Neural cell (in vitro differentiated cells): Measurements from ENCODE around the gene UTRN. TPM values are rescaled to one million over a fixed set of nuclear protein-coding genes. Genes with fewer than 3 reads are reported as not detected.

Experiments
- H2AFZ ChIP-seq: fragments of 200-600, 300-800 bp; sonication (generic), shearing (Covaris generic); 2 replicates; pipeline ENCODE4 v1.6.0; 2014; ENCODE audit warnings: low read depth, mild to moderate bottlenecking, antibody characterized with exemption, low read length, moderate library complexity
- H3F3A ChIP-seq: fragments of 200-600 bp; shearing (Covaris generic); 2 replicates; pipeline ENCODE4 v1.6.1; 2016; ENCODE audit warnings: mild to moderate bottlenecking, moderate library complexity, mixed read lengths, antibody characterized with exemption, low read length; ENCODE audit not compliant: insufficient read depth, poor library complexity, severe bottlenecking
- H3K27ac ChIP-seq: fragments of 200-600, 300-800 bp; sonication (generic), shearing (Covaris generic); 2 replicates; pipeline ENCODE4 v1.5.1; 2014; ENCODE audit warnings: mild to moderate bottlenecking, low read length, moderate library complexity
- H3K27me3 ChIP-seq: fragments of 300-800, 200-600 bp; sonication (generic), shearing (Covaris generic); 2 replicates; pipeline ENCODE4 v1.6.0; 2014; ENCODE audit warnings: mild to moderate bottlenecking, low read depth, low read length, moderate library complexity; ENCODE audit not compliant: insufficient read depth
- H3K36me3 ChIP-seq: fragments of 300-800, 200-600 bp; sonication (generic), shearing (Covaris generic); 2 replicates; pipeline ENCODE4 v1.5.1; 2014; ENCODE audit warnings: mild to moderate bottlenecking, antibody characterized with exemption, low read length, moderate library complexity; ENCODE audit not compliant: insufficient read depth
- H3K4me2 ChIP-seq: fragments of 300-800, 200-600 bp; sonication (generic), shearing (Covaris generic); 2 replicates; pipeline ENCODE4 v1.6.0; 2014; ENCODE audit warnings: mild to moderate bottlenecking, low read length
- H3K4me3 ChIP-seq: fragments of 300-800, 200-600 bp; sonication (generic), shearing (Covaris generic); 2 replicates; pipeline ENCODE4 v1.5.1; 2014; ENCODE audit warnings: mild to moderate bottlenecking, low read length, moderate library complexity
- H3K79me2 ChIP-seq: fragments of 200-600 bp; shearing (Covaris generic); replicated peaks from 2 replicates; pipeline ENCODE4 v1.6.0; 2014; ENCODE audit warnings: mild to moderate bottlenecking, low read length, moderate library complexity; ENCODE audit not compliant: insufficient read depth
- H3K9ac ChIP-seq: fragments of 300-800, 200-600 bp; sonication (generic), shearing (Covaris generic); 2 replicates; pipeline ENCODE4 v1.6.1; 2016; ENCODE audit warnings: mild to moderate bottlenecking, low read length, mixed read lengths
- H3K9me2 ChIP-seq: fragments of 200-600 bp; shearing (Covaris generic); 2 replicates; pipeline ENCODE4 v1.6.1; 2016; ENCODE audit warnings: mild to moderate bottlenecking, low read length, mixed read lengths; ENCODE audit not compliant: insufficient read depth
- H3K9me3 ChIP-seq: fragments of 200-600, 300-800 bp; sonication (generic), shearing (Covaris generic); 2 replicates; pipeline ENCODE4 v1.6.1; 2016; ENCODE audit warnings: mild to moderate bottlenecking, mixed run types, low read length, moderate library complexity, mixed read lengths
- H4K20me1 ChIP-seq: fragments of 200-600 bp; shearing (Covaris generic); 2 replicates; pipeline ENCODE4 v1.6.1; 2016; ENCODE audit warnings: mild to moderate bottlenecking, mixed run types; ENCODE audit not compliant: insufficient read depth
- EP300 ChIP-seq: fragments of 450-650 bp; conservative IDR thresholded peaks from 2 replicates; pipeline ENCODE4 v1.6.1; 2014; ENCODE audit warnings: antibody characterized with exemption, mild to moderate bottlenecking, moderate library complexity; ENCODE audit not compliant: poor library complexity, severe bottlenecking
- EZH2 ChIP-seq: fragments of 200-600, 300-800 bp; shearing (Covaris generic), sonication (generic); IDR thresholded peaks from 2 replicates; pipeline ENCODE4 v1.6.1; 2014; ENCODE audit warnings: antibody characterized with exemption, low read length, borderline replicate concordance, mild to moderate bottlenecking; ENCODE audit not compliant: insufficient read depth, poor library complexity, severe bottlenecking
- POLR2AphosphoS5 ChIP-seq: IDR thresholded peaks from 2 replicates; pipeline ENCODE4 v1.6.1; 2012
- RAD21 ChIP-seq: fragments of 450-650 bp; conservative IDR thresholded peaks from 2 replicates; pipeline ENCODE4 v1.6.1; 2014; ENCODE audit warnings: antibody characterized with exemption, mild to moderate bottlenecking, moderate library complexity
- SMC3 ChIP-seq: fragments of 450-650 bp; conservative IDR thresholded peaks from 2 replicates; pipeline ENCODE4 v1.6.1; 2014; ENCODE audit warnings: antibody characterized with exemption, mild to moderate bottlenecking, moderate library complexity; ENCODE audit not compliant: poor library complexity
- TAF1 ChIP-seq: IDR thresholded peaks from 2 replicates; pipeline ENCODE4 v1.6.1; 2012; ENCODE audit warnings: low read depth
- polyA plus RNA-seq: library from polyadenylated mRNA; depleted of rRNA; stranded (reverse); fragments of >200 nt; gene quantifications from 2 replicates; pipeline ENCODE4 v1.2.3, GENCODE V29; 2014
- TF ChIP-seq, protein P1 (sequence below): fragments of 450-650 bp; IDR thresholded peaks from 2 replicates; pipeline ENCODE4 v1.5.1; 2014; ENCODE audit warnings: antibody characterized with exemption, mild to moderate bottlenecking, moderate library complexity; ENCODE audit not compliant: poor library complexity, severe bottlenecking
- TF ChIP-seq, protein P2 (sequence below): IDR thresholded peaks from 2 replicates; pipeline ENCODE4 v1.6.1; 2012; ENCODE audit warnings: borderline replicate concordance

UTRN gene
- polyA plus RNA-seq, 1 donor from 2014 or later, result 5.2 TPM

DNA sequence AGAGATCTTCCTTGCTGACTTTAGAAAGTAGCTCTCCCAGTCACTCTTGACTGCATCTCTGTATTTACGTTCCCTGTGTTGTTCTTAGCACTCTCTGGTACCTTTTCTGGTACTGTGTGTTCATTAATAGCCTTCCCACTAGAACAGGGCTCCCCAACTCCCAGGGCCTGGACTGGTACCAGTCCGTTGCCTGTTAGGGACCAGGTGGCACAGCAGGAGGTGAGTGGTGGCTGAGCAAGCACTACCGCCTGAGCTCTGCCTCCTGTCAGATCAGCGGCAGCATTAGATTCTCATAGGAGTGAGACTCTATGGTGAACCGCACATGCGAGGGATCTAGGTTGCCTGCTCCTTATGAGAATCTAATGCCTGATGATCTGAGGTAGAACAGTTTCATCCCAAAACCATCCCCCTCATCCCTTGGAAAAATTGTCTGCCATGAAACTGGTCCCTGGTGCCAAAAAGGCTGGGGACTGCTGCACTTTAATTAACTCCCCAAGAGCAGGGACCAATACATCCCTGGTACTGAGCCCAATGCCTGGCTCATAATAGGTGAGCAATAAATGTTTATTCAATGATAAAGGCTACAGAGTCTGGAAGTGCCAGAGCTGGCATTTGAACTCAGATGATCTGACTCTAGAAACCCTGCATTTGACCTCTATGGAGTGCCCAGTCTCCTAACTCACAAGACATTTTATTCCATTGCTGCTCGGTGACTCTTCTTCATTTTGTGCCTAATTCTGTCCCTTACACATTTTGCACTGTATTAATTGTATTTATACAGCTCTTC, 11.0 kb downstream of the UTRN start:
- Histone ChIP-seq H4K20me1 (no peaks in the 10 kb centered on the region), H3K4me3 (no peak overlapping the region), H2AFZ (no peak overlapping the region), H3K27ac (no peak overlapping the region), H3K27me3 (no peaks in the 10 kb centered on the region), H3K9me2 (no peaks in the 10 kb centered on the region), H3F3A (no peaks in the 10 kb centered on the region), H3K79me2 (no peaks in the 10 kb centered on the region), H3K4me2 (no peak overlapping the region), H3K9me3 (no peaks in the 10 kb centered on the region), H3K9ac (no peak overlapping the region), H3K36me3 (no peaks in the 10 kb centered on the region)
- no peak for TF ChIP-seq POLR2AphosphoS5
- no peak for TF ChIP-seq SMC3
- no peak for TF ChIP-seq EZH2
- TF ChIP-seq TAF1, result no peak
- TF ChIP-seq EP300, result no peak
- TF ChIP-seq RAD21, result no peak
- TF ChIP-seq, protein P1, sequence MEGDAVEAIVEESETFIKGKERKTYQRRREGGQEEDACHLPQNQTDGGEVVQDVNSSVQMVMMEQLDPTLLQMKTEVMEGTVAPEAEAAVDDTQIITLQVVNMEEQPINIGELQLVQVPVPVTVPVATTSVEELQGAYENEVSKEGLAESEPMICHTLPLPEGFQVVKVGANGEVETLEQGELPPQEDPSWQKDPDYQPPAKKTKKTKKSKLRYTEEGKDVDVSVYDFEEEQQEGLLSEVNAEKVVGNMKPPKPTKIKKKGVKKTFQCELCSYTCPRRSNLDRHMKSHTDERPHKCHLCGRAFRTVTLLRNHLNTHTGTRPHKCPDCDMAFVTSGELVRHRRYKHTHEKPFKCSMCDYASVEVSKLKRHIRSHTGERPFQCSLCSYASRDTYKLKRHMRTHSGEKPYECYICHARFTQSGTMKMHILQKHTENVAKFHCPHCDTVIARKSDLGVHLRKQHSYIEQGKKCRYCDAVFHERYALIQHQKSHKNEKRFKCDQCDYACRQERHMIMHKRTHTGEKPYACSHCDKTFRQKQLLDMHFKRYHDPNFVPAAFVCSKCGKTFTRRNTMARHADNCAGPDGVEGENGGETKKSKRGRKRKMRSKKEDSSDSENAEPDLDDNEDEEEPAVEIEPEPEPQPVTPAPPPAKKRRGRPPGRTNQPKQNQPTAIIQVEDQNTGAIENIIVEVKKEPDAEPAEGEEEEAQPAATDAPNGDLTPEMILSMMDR, result no peak

DNA sequence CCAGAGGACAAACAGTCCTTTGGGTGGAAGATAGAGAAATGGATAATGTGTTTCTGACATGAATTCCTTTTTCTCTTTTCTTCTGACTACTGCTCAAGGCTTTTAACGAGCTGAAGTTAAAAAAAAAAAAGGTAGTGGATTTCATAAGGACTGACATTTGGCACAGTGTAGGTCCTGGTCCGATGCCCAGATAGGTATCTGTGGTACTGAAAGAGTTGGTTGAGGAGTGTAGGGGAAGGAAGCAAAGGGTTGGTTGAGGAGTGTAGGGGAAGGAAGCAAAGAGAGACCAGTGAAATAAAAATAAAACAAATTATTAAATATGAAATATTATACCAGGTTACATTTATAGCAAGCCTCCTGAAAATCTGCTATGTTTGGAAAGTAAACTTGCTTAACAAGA, 11.8 kb downstream of the UTRN start:
- no peak overlapping the region for H2AFZ ChIP-seq
- H3K4me2 ChIP-seq, result no peak overlapping the region
- no peaks in the 10 kb centered on the region for H3K79me2 ChIP-seq
- H3K9ac ChIP-seq, result no peak overlapping the region
- no peaks in the 10 kb centered on the region for H4K20me1 ChIP-seq
- no peaks in the 10 kb centered on the region for H3K9me3 ChIP-seq
- no peaks in the 10 kb centered on the region for H3K27me3 ChIP-seq
- no peak overlapping the region for H3K4me3 ChIP-seq
- no peaks in the 10 kb centered on the region for H3K9me2 ChIP-seq
- no peaks in the 10 kb centered on the region for H3F3A ChIP-seq
- TF ChIP-seq TAF1 (no peak), POLR2AphosphoS5 (no peak)
- TF ChIP-seq, protein P2, sequence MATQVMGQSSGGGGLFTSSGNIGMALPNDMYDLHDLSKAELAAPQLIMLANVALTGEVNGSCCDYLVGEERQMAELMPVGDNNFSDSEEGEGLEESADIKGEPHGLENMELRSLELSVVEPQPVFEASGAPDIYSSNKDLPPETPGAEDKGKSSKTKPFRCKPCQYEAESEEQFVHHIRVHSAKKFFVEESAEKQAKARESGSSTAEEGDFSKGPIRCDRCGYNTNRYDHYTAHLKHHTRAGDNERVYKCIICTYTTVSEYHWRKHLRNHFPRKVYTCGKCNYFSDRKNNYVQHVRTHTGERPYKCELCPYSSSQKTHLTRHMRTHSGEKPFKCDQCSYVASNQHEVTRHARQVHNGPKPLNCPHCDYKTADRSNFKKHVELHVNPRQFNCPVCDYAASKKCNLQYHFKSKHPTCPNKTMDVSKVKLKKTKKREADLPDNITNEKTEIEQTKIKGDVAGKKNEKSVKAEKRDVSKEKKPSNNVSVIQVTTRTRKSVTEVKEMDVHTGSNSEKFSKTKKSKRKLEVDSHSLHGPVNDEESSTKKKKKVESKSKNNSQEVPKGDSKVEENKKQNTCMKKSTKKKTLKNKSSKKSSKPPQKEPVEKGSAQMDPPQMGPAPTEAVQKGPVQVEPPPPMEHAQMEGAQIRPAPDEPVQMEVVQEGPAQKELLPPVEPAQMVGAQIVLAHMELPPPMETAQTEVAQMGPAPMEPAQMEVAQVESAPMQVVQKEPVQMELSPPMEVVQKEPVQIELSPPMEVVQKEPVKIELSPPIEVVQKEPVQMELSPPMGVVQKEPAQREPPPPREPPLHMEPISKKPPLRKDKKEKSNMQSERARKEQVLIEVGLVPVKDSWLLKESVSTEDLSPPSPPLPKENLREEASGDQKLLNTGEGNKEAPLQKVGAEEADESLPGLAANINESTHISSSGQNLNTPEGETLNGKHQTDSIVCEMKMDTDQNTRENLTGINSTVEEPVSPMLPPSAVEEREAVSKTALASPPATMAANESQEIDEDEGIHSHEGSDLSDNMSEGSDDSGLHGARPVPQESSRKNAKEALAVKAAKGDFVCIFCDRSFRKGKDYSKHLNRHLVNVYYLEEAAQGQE, result no peak
- TF ChIP-seq, protein P1, result no peak
- H3K36me3 ChIP-seq, result no peaks in the 10 kb centered on the region
- H3K27ac ChIP-seq, result no peak overlapping the region
